H1 (cell line): ENCODE results near the gene CFDP1. TPM values are rescaled to one million over a fixed set of nuclear protein-coding genes. Genes with fewer than 3 reads are reported as not detected.

Experiments used
- NANOG ChIP-seq: IDR thresholded peaks from 2 replicates; pipeline ENCODE4 v1.6.1; 2011; ENCODE audit warnings: low read length, low read depth, mild to moderate bottlenecking, inconsistent platforms; ENCODE audit not compliant: insufficient read depth, poor library complexity, severe bottlenecking
- polyA plus RNA-seq, 7 experiments: library from polyadenylated mRNA; depleted of rRNA in 3 of 7; stranded (reverse) in 5 of 7; unstranded in 2 of 7; fragments of >200 nt in 5 of 7; fragments of 200-250 nt in 2 of 7; gene quantifications; 1 replicate in 5 of 7; 2 replicates in 1 of 7; 4 replicates in 1 of 7; pipeline versions ENCODE4 v1.2.1 to v1.2.3, GENCODE V29; 2011 to 2013; ENCODE audit warnings: missing spikeins in 2 of 7, mixed read lengths in 2 of 7
- total RNA-seq: library from RNA; stranded (reverse); fragmentation: NEBNext Ultra II Directional; extraction: Animal tissue kit (Norgen Biotek cat#: 25700); gene quantifications from 2 replicates; pipeline ENCODE4 v1.2.1, GENCODE V29; 2021

CFDP1 gene
- total and polyA plus RNA-seq, 2 of the 8 experiments (the other 6 are each of a cell fraction or from before 2014, with no cell fraction given) = 25.5 to 77.3 TPM

DNA sequence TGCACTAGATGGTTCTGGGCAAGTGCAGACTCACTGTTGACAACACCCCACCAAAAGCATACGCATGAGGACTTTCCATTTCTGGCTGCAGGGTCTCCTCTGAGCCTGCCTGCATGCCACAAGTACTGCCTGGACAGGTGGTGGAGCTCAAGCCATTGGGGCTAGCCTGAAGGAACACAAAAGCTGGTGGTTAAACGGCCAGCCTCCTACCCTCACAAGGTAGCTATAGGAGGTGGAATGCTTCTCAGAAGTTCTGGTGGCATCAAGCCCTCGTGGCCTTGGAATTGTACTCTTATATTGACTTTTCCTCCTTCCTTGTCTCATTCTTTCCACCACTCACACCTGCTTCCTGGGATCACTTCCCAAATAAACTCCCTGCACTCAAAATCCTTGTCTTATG, 125.3 kb downstream of the CFDP1 start (continued):
- TF ChIP-seq NANOG = no peak
